Coronary artery (tissue), 2 donors: ENCODE results near the gene PTPRD.

Experiments
- DNase-seq: peaks from one replicate; pipeline ENCODE4 v3.0.0-alpha.2; 2017; ENCODE audit warnings: low spot score
- H3K27ac ChIP-seq, 2 donors: fragments of 200-600 bp; sonication (generic); one replicate each; pipeline ENCODE4 v1.5.1; 2016 to 2019
- H3K4me3 ChIP-seq: fragments of 200-600 bp; sonication (generic); 2 replicates; pipeline ENCODE4 v1.5.1; 2016; ENCODE audit warnings: mild to moderate bottlenecking, moderate library complexity
- CTCF ChIP-seq: fragments of 200-600 bp; sonication (generic); IDR thresholded peaks from one replicate; pipeline ENCODE4 v1.5.1; 2019; ENCODE audit warnings: antibody characterized with exemption

PTPRD gene

DNA sequence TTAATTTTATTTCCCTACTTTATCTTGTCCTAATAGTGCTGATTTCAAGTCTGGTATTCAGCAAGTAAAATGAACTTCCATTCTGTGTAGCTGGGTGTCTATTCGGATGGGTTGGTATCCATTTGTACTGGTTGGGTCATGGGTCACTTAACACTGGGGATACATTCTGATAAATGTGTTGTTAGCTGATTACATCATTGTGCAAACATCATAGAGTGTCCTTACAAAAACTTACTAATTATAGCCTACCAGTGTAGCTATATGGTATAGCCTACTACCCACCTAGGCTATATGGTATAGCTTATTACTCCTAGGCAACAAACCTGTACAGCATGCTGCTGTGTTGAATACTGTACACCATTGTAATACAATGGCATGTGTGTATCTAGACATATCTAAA lies 1439.5 kb downstream of the PTPRD start:
- no peak for DNase-seq
- no peak overlapping the region for H3K27ac ChIP-seq
- TF ChIP-seq CTCF = no peak
- H3K4me3 ChIP-seq = no peak overlapping the region

GRCh38 chr9:9170439-9171134 lies 1442.2 kb downstream of the PTPRD start:
- DNase-seq = no peak
- Histone ChIP-seq H3K27ac (no peak overlapping the region), H3K4me3 (no peak overlapping the region)
- no peak for TF ChIP-seq CTCF

- Histone ChIP-seq H3K27ac (no peak overlapping the region), H3K4me3 (no peak overlapping the region)
- no peak for DNase-seq
- no peak for TF ChIP-seq CTCF
Observed at GRCh38 chr9:9142001-9142400, 1470.8 kb downstream of the PTPRD start.

DNA sequence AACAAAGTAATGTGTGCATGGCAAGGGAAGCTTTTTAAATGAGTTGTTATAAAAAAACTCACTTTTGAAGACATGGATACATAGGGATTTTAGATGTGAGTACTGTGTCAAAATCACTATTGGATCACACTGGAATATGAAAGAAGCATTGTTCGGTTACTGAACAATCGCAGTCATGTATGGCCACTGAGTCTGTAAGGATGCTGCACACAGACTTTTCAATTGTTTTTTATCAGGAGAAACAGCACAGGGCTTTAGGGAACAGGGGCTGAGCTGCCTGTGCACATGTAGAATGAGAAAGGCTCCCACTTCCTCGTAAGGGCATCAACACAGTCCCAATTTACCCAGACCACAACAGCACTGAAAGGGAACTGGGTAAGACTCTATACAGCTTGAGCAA lies 1479.3 kb downstream of the PTPRD start:
- TF ChIP-seq CTCF = no peak
- H3K4me3 ChIP-seq = no peak overlapping the region
- H3K27ac ChIP-seq = no peak overlapping the region
- no peak for DNase-seq

DNA sequence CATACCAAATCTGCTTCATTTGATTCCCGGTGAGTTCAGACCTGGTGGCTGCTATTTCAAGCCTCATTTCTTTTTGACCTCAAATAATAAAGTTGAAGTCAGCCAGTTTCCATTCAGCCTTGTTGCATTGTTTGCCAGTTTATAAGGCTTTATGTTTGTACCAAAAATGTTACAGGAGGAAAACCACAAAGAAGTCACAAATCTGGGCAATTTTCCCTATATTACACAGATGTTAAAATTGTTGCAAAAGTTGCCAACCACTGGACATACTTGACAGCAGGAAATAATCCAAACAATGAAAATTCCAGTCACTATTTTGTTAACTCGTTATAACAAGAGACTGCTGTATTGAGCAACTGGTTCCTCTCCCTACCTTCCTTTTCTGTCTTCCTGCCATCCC lies 1488.2 kb downstream of the PTPRD start:
- no peak for TF ChIP-seq CTCF
- H3K27ac ChIP-seq = no peak overlapping the region
- no peak overlapping the region for H3K4me3 ChIP-seq
- no peak for DNase-seq

GRCh38 chr9:9122230-9122875 lies 1490.4 kb downstream of the PTPRD start:
- DNase-seq = no peak
- Histone ChIP-seq H3K4me3 (no peak overlapping the region), H3K27ac (no peak overlapping the region)
- TF ChIP-seq CTCF = no peak

GRCh38 chr9:9117866-9118265 lies 1494.9 kb downstream of the PTPRD start:
- no peak for DNase-seq
- no peak for TF ChIP-seq CTCF
- Histone ChIP-seq H3K27ac (no peak overlapping the region), H3K4me3 (no peak overlapping the region)
